Measurements from ENCODE around the gene OR52R1. TPM values are rescaled to one million over a fixed set of nuclear protein-coding genes. Genes with fewer than 3 reads are reported as not detected.

The OR52R1 gene
- total and polyA plus RNA-seq, 10 donors: not detected

DNA sequence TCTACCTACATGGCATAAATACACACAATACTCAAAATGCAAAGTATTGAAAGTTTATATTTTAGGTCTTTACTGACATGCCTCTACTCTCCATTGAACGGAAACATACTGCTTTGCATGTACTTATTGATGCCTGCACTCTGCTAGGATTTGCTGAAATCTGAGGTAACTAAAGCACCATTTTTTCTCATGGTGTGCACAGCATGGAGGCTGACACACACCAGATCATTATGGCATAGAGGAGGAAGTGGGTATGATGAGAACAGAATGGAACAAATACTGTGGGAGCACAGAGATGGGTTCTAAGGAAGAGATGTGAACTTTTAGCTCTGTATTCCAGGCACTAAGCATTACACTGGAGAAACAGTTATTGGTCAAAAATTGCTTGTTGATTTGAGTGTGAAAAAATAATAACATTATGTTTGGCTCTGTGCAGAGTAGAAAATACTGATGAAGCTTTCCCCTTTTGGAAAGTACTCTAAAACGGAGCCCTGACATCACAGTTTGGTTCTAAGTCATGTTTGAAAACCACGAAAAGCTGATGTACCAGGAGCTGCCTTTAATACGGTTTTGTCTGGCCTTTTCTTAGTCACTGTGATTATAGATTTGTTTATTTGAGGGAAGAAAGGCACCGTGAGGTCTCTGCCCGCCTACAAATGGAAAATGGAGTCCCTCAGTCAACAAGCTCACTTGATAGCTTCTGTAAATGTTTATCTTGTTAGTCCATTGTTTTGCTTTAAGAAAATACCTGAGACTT, 5.6 kb downstream of the OR52R1 start:
- no peaks in the 10 kb centered on the region for H3K9me3 ChIP-seq
- no peaks in the 10 kb centered on the region for H3K36me3 ChIP-seq
- intact Hi-C loops (cut with DNase I; ENCODE audit: low total_unique reads): no loop called here
- H3K27ac ChIP-seq: no peak overlapping the region
- DNase-seq: no peak
- TF ChIP-seq POLR2AphosphoS5 (IDR thresholded peaks at IDR 0.05) (no peak), POLR2A (IDR thresholded peaks at IDR 0.05) (no peak)
- TF ChIP-seq, protein P1, sequence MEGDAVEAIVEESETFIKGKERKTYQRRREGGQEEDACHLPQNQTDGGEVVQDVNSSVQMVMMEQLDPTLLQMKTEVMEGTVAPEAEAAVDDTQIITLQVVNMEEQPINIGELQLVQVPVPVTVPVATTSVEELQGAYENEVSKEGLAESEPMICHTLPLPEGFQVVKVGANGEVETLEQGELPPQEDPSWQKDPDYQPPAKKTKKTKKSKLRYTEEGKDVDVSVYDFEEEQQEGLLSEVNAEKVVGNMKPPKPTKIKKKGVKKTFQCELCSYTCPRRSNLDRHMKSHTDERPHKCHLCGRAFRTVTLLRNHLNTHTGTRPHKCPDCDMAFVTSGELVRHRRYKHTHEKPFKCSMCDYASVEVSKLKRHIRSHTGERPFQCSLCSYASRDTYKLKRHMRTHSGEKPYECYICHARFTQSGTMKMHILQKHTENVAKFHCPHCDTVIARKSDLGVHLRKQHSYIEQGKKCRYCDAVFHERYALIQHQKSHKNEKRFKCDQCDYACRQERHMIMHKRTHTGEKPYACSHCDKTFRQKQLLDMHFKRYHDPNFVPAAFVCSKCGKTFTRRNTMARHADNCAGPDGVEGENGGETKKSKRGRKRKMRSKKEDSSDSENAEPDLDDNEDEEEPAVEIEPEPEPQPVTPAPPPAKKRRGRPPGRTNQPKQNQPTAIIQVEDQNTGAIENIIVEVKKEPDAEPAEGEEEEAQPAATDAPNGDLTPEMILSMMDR (IDR thresholded peaks at IDR 0.05 in 8 of 11, conservative IDR thresholded peaks at IDR 0.05 in 3 of 11): no peak
- 63 to 81% (median 74%) methylated on average over 6 of the region's 6 CpGs for WGBS, 5 donors
- H3K27me3 ChIP-seq (replicated peaks in 1 of 7): no peaks in the 10 kb centered on the region
- no peaks in the 10 kb centered on the region for H3K4me1 ChIP-seq
- no peak overlapping the region for H3K4me3 ChIP-seq

DNA sequence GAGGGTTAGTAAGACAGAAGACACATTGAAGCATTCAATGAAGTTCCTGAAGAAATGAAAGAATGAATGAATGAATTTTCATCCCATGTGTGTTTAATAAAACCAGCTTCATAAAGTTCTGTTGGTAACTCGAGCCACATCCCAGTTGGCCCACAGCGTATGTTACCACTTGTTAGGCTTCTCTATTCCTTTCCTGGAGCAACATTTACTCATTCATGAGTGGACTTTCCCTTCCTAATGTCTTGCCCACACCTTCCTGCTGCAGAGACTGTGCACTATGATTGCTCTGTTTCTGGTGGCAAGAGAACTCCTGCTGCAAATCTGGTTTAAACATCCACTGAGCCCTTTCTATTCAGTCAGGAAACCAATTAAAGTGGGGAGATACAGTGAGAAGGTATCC, 7.0 kb downstream of the OR52R1 start:
- H3K27ac ChIP-seq: no peak overlapping the region
- no peaks in the 10 kb centered on the region for H3K9me3 ChIP-seq
- H3K4me1 ChIP-seq: no peaks in the 10 kb centered on the region
- 9 to 37% (median 26%) methylated on average over 2 of the region's 2 CpGs for WGBS, 5 donors
- intact Hi-C loops (cut with DNase I; ENCODE audit: low total_unique reads): no loop called here
- TF ChIP-seq, protein P1 (IDR thresholded peaks at IDR 0.05 in 8 of 11, conservative IDR thresholded peaks at IDR 0.05 in 3 of 11): no peak
- TF ChIP-seq POLR2A (IDR thresholded peaks at IDR 0.05) (no peak), POLR2AphosphoS5 (IDR thresholded peaks at IDR 0.05) (no peak)
- no peak for DNase-seq
- H3K27me3 ChIP-seq (replicated peaks in 1 of 7): no peaks in the 10 kb centered on the region
- H3K36me3 ChIP-seq: no peaks in the 10 kb centered on the region
- H3K4me3 ChIP-seq: no peak overlapping the region

DNA sequence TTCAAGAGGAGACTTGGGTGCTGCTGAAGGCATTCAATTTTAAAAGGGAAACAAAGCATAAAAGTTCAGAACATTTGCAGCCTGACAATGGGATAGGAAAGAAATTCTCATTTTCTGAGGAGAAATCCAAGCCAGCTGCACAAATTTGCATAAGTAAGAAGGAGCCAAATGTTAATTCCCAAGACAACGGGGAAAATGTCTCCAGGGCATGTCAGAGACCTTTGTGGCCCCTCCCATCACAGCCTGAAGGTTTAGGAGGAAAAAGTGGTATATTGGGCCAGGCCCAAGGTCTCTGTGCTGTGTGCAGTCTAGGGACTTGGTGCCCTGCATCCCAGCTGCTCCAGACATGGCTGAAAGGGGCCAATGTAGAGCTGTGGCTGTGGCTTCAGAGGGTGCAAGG, 21.7 kb downstream of the OR52R1 start:
- WGBS, 5 donors: 68 to 83% (median 75%) methylated on average over 1 of the region's 1 CpG

GRCh38 chr11:4769838-4770237, 34.3 kb downstream of the OR52R1 start, which contains the start of gene OR51F1:
TSS of gene OR51F1 (minus strand) at chr11:4769938. CDS start at chr11:4769938, 0 bp downstream.
- intact Hi-C loops (cut with DNase I; ENCODE audit: low total_unique reads): no loop called here
- DNase-seq: no peak
- Histone ChIP-seq H3K4me1 (no peaks in the 10 kb centered on the region), H3K27me3 (replicated peaks in 1 of 7) (no peaks in the 10 kb centered on the region), H3K27ac (no peak within 1 kb of the TSS), H3K9me3 (no peaks in the 10 kb centered on the region), H3K36me3 (no peaks in the 10 kb centered on the region), H3K4me3 (no peak within 1 kb of the TSS)
- 89 to 100% (median 97%) methylated on average over 1 of the region's 1 CpG for WGBS, 5 donors
- no peak for TF ChIP-seq POLR2AphosphoS5 (IDR thresholded peaks at IDR 0.05)
- TF ChIP-seq, protein P1 (IDR thresholded peaks at IDR 0.05 in 8 of 11, conservative IDR thresholded peaks at IDR 0.05 in 3 of 11): no peak
- no peak for TF ChIP-seq POLR2A (IDR thresholded peaks at IDR 0.05)

More for the DNA sequence above, 21.7 kb downstream of the OR52R1 start:
- Histone ChIP-seq H3K4me3 (no peak overlapping the region), H3K4me1 (no peaks in the 10 kb centered on the region), H3K9me3 (peaks cover 0 to 24% (median 2%) of the 10 kb centered on the region in 8 donors), H3K27me3 (replicated peaks in 1 of 7) (no peaks in the 10 kb centered on the region), H3K27ac (no peak overlapping the region), H3K36me3 (no peaks in the 10 kb centered on the region)
- intact Hi-C loops (cut with DNase I; ENCODE audit: low total_unique reads): no loop called here
- DNase-seq: no peak
- TF ChIP-seq POLR2A (IDR thresholded peaks at IDR 0.05): no peak

All from spleen (tissue), 11 donors.